ENCODE data around the gene WASF3.
"Not testable (repeated sequence)": the region's sequence is repeated elsewhere in the genome, so short reads cannot be mapped to it uniquely, and the experiment has no call there.

The WASF3 gene

GRCh38 chr13:26636073-26636472 lies 78.6 kb downstream of the WASF3 start:
- not testable (repeated sequence) for H3K14ac ChIP-seq (ENCODE audit: low read length); H3K18ac ChIP-seq (ENCODE audit: low read length); H3K4me1 ChIP-seq (ENCODE audit: control insufficient read depth in 2 of 2, insufficient read depth in 1 of 2, low read depth in 1 of 2, low read length in 2 of 2); DNase-seq (ENCODE audit: low spot score); H2AK5ac ChIP-seq (ENCODE audit: low read depth, low read length); H3K23ac ChIP-seq (ENCODE audit: low read depth, low read length, poor library complexity); H2BK15ac ChIP-seq (ENCODE audit: low read length); H4K91ac ChIP-seq (ENCODE audit: low read depth, low read length, poor library complexity); H3K9me3 ChIP-seq (replicated peaks in 1 of 2; ENCODE audit: control insufficient read depth in 2 of 2, insufficient read depth in 1 of 2, low read depth in 1 of 2, low read length in 2 of 2); H3K27me3 ChIP-seq (ENCODE audit: control insufficient read depth in 3 of 3, insufficient read depth in 3 of 3, low read depth in 1 of 3, low read length in 3 of 3); H2AFZ ChIP-seq (ENCODE audit: low read length); H3K9ac ChIP-seq (ENCODE audit: low read depth, low read length, poor library complexity); H4K8ac ChIP-seq (ENCODE audit: low read depth, low read length); H2BK12ac ChIP-seq (ENCODE audit: low read length); H3K4me2 ChIP-seq (ENCODE audit: insufficient read depth, low read length, poor library complexity, severe bottlenecking); H3K4ac ChIP-seq (ENCODE audit: low read length); H2BK120ac ChIP-seq (ENCODE audit: low read depth, low read length); H3K27ac ChIP-seq (replicated peaks; ENCODE audit: low read length); H3K36me3 ChIP-seq (replicated peaks in 1 of 2; ENCODE audit: control insufficient read depth in 2 of 2, insufficient read depth in 2 of 2, low read length in 2 of 2); H2BK5ac ChIP-seq (ENCODE audit: low read length); H3K4me3 ChIP-seq (ENCODE audit: low read length in 2 of 2)
- WGBS, 2 donors (ENCODE audit: extremely low coverage in 2 of 2, insufficient read length in 2 of 2, insufficient replicate concordance in 1 of 2), result no CpG with 5 or more reads among the region's 8 CpGs
- H3K79me1 ChIP-seq (ENCODE audit: low read depth, low read length), result peaks cover 13% of the 10 kb centered on the region

GRCh38 chr13:26646603-26647002 lies 89.1 kb downstream of the WASF3 start:
- no peak overlapping the region for H2AK5ac ChIP-seq (ENCODE audit: low read depth, low read length)
- H4K8ac ChIP-seq (ENCODE audit: low read depth, low read length), result no peak overlapping the region
- no peak for DNase-seq (ENCODE audit: low spot score)
- no peak overlapping the region for H3K4me3 ChIP-seq (ENCODE audit: low read length in 2 of 2)
- H3K9me3 ChIP-seq (replicated peaks in 1 of 2; ENCODE audit: control insufficient read depth in 2 of 2, insufficient read depth in 1 of 2, low read depth in 1 of 2, low read length in 2 of 2), result peaks cover 2 to 22% of the 10 kb centered on the region in 2 donors
- no peak overlapping the region for H2AFZ ChIP-seq (ENCODE audit: low read length)
- H2BK15ac ChIP-seq (ENCODE audit: low read length), result no peak overlapping the region
- H4K91ac ChIP-seq (ENCODE audit: low read depth, low read length, poor library complexity), result no peak overlapping the region
- H2BK12ac ChIP-seq (ENCODE audit: low read length), result no peak overlapping the region
- no peak overlapping the region for H2BK5ac ChIP-seq (ENCODE audit: low read length)
- H3K27me3 ChIP-seq (ENCODE audit: control insufficient read depth in 3 of 3, insufficient read depth in 3 of 3, low read depth in 1 of 3, low read length in 3 of 3), result no peaks in the 10 kb centered on the region
- H3K9ac ChIP-seq (ENCODE audit: low read depth, low read length, poor library complexity), result no peak overlapping the region
- no peak overlapping the region for H3K23ac ChIP-seq (ENCODE audit: low read depth, low read length, poor library complexity)
- H3K4me1 ChIP-seq (ENCODE audit: control insufficient read depth in 2 of 2, insufficient read depth in 1 of 2, low read depth in 1 of 2, low read length in 2 of 2), result peaks cover 0 to 3% of the 10 kb centered on the region in 2 donors
- no peak overlapping the region for H3K14ac ChIP-seq (ENCODE audit: low read length)
- no peak overlapping the region for H3K27ac ChIP-seq (replicated peaks; ENCODE audit: low read length)
- H3K79me1 ChIP-seq (ENCODE audit: low read depth, low read length), result no peaks in the 10 kb centered on the region
- H2BK120ac ChIP-seq (ENCODE audit: low read depth, low read length), result no peak overlapping the region
- H3K4ac ChIP-seq (ENCODE audit: low read length), result no peak overlapping the region
- no peak overlapping the region for H3K18ac ChIP-seq (ENCODE audit: low read length)
- H3K36me3 ChIP-seq (replicated peaks in 1 of 2; ENCODE audit: control insufficient read depth in 2 of 2, insufficient read depth in 2 of 2, low read length in 2 of 2), result peaks cover 2 to 13% of the 10 kb centered on the region in 2 donors
- H3K4me2 ChIP-seq (ENCODE audit: insufficient read depth, low read length, poor library complexity, severe bottlenecking), result no peak overlapping the region

GRCh38 chr13:26651234-26651633 lies 93.8 kb downstream of the WASF3 start:
- Histone ChIP-seq H3K27me3 (ENCODE audit: control insufficient read depth in 3 of 3, insufficient read depth in 3 of 3, low read depth in 1 of 3, low read length in 3 of 3) (no peaks in the 10 kb centered on the region), H3K9ac (ENCODE audit: low read depth, low read length, poor library complexity) (no peak overlapping the region), H4K8ac (ENCODE audit: low read depth, low read length) (no peak overlapping the region), H2AFZ (ENCODE audit: low read length) (no peak overlapping the region), H3K9me3 (replicated peaks in 1 of 2; ENCODE audit: control insufficient read depth in 2 of 2, insufficient read depth in 1 of 2, low read depth in 1 of 2, low read length in 2 of 2) (peaks cover 2 to 14% of the 10 kb centered on the region in 2 donors), H3K23ac (ENCODE audit: low read depth, low read length, poor library complexity) (no peak overlapping the region), H3K4me2 (ENCODE audit: insufficient read depth, low read length, poor library complexity, severe bottlenecking) (no peak overlapping the region), H2BK5ac (ENCODE audit: low read length) (no peak overlapping the region), H2BK120ac (ENCODE audit: low read depth, low read length) (no peak overlapping the region), H3K79me1 (ENCODE audit: low read depth, low read length) (no peaks in the 10 kb centered on the region), H3K14ac (ENCODE audit: low read length) (no peak overlapping the region), H3K18ac (ENCODE audit: low read length) (no peak overlapping the region), H2AK5ac (ENCODE audit: low read depth, low read length) (no peak overlapping the region), H3K4me3 (ENCODE audit: low read length in 2 of 2) (no peak overlapping the region), H3K4me1 (ENCODE audit: control insufficient read depth in 2 of 2, insufficient read depth in 1 of 2, low read depth in 1 of 2, low read length in 2 of 2) (peaks cover 0 to 3% of the 10 kb centered on the region in 2 donors), H4K91ac (ENCODE audit: low read depth, low read length, poor library complexity) (no peak overlapping the region), H2BK12ac (ENCODE audit: low read length) (no peak overlapping the region), H3K36me3 (replicated peaks in 1 of 2; ENCODE audit: control insufficient read depth in 2 of 2, insufficient read depth in 2 of 2, low read length in 2 of 2) (no peaks in the 10 kb centered on the region), H3K4ac (ENCODE audit: low read length) (no peak overlapping the region), H3K27ac (replicated peaks; ENCODE audit: low read length) (no peak overlapping the region), H2BK15ac (ENCODE audit: low read length) (no peak overlapping the region)
- no peak for DNase-seq (ENCODE audit: low spot score)
- WGBS, 2 donors (ENCODE audit: extremely low coverage in 2 of 2, insufficient read length in 2 of 2, insufficient replicate concordance in 1 of 2), result no CpG with 5 or more reads among the region's 1 CpG

GRCh38 chr13:26653310-26653709 lies 95.8 kb downstream of the WASF3 start:
- H2BK120ac ChIP-seq (ENCODE audit: low read depth, low read length), result no peak overlapping the region
- no peak overlapping the region for H3K14ac ChIP-seq (ENCODE audit: low read length)
- H4K8ac ChIP-seq (ENCODE audit: low read depth, low read length), result no peak overlapping the region
- no CpG with 5 or more reads among the region's 4 CpGs for WGBS, 2 donors (ENCODE audit: extremely low coverage in 2 of 2, insufficient read length in 2 of 2, insufficient replicate concordance in 1 of 2)
- peaks cover 2 to 14% of the 10 kb centered on the region in 2 donors for H3K9me3 ChIP-seq (replicated peaks in 1 of 2; ENCODE audit: control insufficient read depth in 2 of 2, insufficient read depth in 1 of 2, low read depth in 1 of 2, low read length in 2 of 2)
- H3K79me1 ChIP-seq (ENCODE audit: low read depth, low read length), result no peaks in the 10 kb centered on the region
- no peak overlapping the region for H3K18ac ChIP-seq (ENCODE audit: low read length)
- H2BK12ac ChIP-seq (ENCODE audit: low read length), result no peak overlapping the region
- H2BK5ac ChIP-seq (ENCODE audit: low read length), result no peak overlapping the region
- no peak overlapping the region for H2BK15ac ChIP-seq (ENCODE audit: low read length)
- no peaks in the 10 kb centered on the region for H3K27me3 ChIP-seq (ENCODE audit: control insufficient read depth in 3 of 3, insufficient read depth in 3 of 3, low read depth in 1 of 3, low read length in 3 of 3)
- no peak for DNase-seq (ENCODE audit: low spot score)
- H3K27ac ChIP-seq (replicated peaks; ENCODE audit: low read length), result no peak overlapping the region
- no peak overlapping the region for H3K9ac ChIP-seq (ENCODE audit: low read depth, low read length, poor library complexity)
- no peak overlapping the region for H2AK5ac ChIP-seq (ENCODE audit: low read depth, low read length)
- H3K36me3 ChIP-seq (replicated peaks in 1 of 2; ENCODE audit: control insufficient read depth in 2 of 2, insufficient read depth in 2 of 2, low read length in 2 of 2), result no peaks in the 10 kb centered on the region
- no peak overlapping the region for H3K4me2 ChIP-seq (ENCODE audit: insufficient read depth, low read length, poor library complexity, severe bottlenecking)
- H4K91ac ChIP-seq (ENCODE audit: low read depth, low read length, poor library complexity), result no peak overlapping the region
- no peak overlapping the region for H3K4me3 ChIP-seq (ENCODE audit: low read length in 2 of 2)
- no peak overlapping the region for H3K23ac ChIP-seq (ENCODE audit: low read depth, low read length, poor library complexity)
- H2AFZ ChIP-seq (ENCODE audit: low read length), result no peak overlapping the region
- no peak overlapping the region for H3K4ac ChIP-seq (ENCODE audit: low read length)
- H3K4me1 ChIP-seq (ENCODE audit: control insufficient read depth in 2 of 2, insufficient read depth in 1 of 2, low read depth in 1 of 2, low read length in 2 of 2), result peaks cover 2 to 3% of the 10 kb centered on the region in 2 donors

All from neuronal stem cell (in vitro differentiated cells).